GM20000 (cell line): Measurements from ENCODE around the gene RBM34.
"Not testable (repeated sequence)": the region's sequence is repeated elsewhere in the genome, so short reads cannot be mapped to it uniquely, and the experiment has no call there.

Source experiments
- DNase-seq: peaks from one replicate; pipeline ENCODE4 v3.0.0; 2012; ENCODE audit warnings: low spot score
- TF ChIP-seq, protein P1 (sequence below): IDR thresholded peaks from 2 replicates; pipeline ENCODE4 v1.5.1; 2012; ENCODE audit warnings: mild to moderate bottlenecking, control low read depth; ENCODE audit errors: extremely low read depth, missing control alignments

RBM34 gene

DNA sequence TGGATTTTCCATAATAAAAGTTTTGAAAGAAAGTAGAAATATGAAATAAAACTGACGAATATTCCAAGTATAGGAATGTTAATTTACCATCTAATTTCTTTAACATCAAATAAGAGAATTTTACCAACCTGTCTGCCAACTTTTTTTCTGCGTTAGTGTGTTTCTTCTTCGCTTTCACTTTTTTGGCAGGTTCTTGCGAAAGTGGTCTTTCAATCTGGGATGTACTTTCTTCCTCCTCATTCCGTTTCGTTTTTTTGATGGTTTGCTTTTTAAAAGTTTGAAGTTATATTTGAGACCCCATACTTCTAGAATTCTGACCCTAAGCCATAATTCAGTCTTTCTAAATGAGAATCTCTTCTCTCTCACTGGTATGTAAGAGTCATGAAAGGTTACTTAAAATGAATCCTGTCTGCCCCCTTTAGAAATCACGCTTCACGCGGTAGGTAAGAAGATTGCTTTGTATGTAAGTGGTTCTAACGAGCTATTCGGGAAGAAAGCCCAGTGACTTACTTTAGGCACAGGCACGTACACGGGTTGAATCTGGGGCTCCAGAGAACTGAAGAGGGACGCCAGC is 580 bp downstream of the RBM34 start:
- DNase-seq, result peak; percentile 61
- TF ChIP-seq, protein P1, sequence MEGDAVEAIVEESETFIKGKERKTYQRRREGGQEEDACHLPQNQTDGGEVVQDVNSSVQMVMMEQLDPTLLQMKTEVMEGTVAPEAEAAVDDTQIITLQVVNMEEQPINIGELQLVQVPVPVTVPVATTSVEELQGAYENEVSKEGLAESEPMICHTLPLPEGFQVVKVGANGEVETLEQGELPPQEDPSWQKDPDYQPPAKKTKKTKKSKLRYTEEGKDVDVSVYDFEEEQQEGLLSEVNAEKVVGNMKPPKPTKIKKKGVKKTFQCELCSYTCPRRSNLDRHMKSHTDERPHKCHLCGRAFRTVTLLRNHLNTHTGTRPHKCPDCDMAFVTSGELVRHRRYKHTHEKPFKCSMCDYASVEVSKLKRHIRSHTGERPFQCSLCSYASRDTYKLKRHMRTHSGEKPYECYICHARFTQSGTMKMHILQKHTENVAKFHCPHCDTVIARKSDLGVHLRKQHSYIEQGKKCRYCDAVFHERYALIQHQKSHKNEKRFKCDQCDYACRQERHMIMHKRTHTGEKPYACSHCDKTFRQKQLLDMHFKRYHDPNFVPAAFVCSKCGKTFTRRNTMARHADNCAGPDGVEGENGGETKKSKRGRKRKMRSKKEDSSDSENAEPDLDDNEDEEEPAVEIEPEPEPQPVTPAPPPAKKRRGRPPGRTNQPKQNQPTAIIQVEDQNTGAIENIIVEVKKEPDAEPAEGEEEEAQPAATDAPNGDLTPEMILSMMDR, result no peak

- not testable (repeated sequence) for DNase-seq
Observed at GRCh38 chr1:235159930-235160329, 1.1 kb downstream of the RBM34 start.

- not testable (repeated sequence) for DNase-seq
Observed at GRCh38 chr1:235159284-235159683, 1.8 kb downstream of the RBM34 start.

- TF ChIP-seq, protein P1, result no peak
- DNase-seq, result no peak
Observed at GRCh38 chr1:235158680-235159079, 2.4 kb downstream of the RBM34 start.

GRCh38 chr1:235157150-235157549 is 3.9 kb downstream of the RBM34 start:
- TF ChIP-seq, protein P1, result no peak
- no peak for DNase-seq

GRCh38 chr1:235156740-235157139 is 4.3 kb downstream of the RBM34 start:
- DNase-seq, result no peak
- TF ChIP-seq, protein P1, result no peak

GRCh38 chr1:235156265-235156664 is 4.8 kb downstream of the RBM34 start:
- no peak for DNase-seq
- TF ChIP-seq, protein P1, result no peak

DNA sequence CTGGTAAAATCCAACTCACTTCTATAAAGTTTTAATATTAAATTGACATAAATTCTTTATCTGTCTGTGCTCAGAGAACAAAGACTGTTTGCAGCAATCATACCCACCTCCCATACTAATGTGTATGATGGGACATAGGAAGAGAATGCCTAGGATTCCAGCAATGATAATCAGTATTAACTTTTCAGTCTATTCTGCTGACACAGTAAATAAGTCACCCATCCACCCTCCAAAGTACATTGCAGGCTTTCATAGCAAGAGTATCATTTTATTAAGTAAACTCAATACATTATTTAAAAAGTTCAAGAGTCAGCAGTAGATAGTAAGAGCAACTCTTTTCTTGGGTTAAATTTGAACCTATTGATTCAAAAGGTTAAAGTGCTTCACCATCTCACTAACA is 8.8 kb downstream of the RBM34 start:
- no peak for DNase-seq
- TF ChIP-seq, protein P1, result no peak

GRCh38 chr1:235151033-235151432 is 10.0 kb downstream of the RBM34 start:
- DNase-seq, result no peak
- TF ChIP-seq, protein P1, result no peak
